GM12873 (cell line): ENCODE results near the gene CYTH3.

Experiments used
- TF ChIP-seq, protein P1 (sequence below): IDR thresholded peaks from 2 replicates; pipeline ENCODE4 v1.5.1; 2012; ENCODE audit warnings: low read depth, mild to moderate bottlenecking, moderate library complexity, low read length, control low read depth; ENCODE audit not compliant: insufficient read depth; ENCODE audit errors: missing control alignments

CYTH3 gene

DNA sequence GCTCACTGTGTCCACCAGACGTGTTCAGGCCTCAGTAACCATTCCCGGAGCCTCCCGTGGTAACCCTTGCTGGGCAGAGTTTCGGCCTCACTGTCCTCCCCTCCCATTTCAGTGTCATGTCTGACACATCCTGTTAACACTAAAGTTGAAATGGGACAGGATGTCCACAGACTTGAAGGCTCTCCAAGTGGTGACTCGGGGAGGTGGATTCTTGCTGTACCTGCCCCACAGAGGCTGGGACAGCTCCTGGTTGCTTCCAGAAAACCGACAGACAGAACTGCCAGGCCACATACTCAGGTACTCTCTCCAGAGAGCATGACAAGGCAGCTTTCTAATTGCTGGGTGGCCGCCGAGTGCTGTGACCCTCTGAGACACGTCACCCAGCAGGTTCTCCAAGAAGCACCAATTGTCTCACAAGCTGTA, 17.9 kb upstream of the CYTH3 start:
- TF ChIP-seq, protein P1, sequence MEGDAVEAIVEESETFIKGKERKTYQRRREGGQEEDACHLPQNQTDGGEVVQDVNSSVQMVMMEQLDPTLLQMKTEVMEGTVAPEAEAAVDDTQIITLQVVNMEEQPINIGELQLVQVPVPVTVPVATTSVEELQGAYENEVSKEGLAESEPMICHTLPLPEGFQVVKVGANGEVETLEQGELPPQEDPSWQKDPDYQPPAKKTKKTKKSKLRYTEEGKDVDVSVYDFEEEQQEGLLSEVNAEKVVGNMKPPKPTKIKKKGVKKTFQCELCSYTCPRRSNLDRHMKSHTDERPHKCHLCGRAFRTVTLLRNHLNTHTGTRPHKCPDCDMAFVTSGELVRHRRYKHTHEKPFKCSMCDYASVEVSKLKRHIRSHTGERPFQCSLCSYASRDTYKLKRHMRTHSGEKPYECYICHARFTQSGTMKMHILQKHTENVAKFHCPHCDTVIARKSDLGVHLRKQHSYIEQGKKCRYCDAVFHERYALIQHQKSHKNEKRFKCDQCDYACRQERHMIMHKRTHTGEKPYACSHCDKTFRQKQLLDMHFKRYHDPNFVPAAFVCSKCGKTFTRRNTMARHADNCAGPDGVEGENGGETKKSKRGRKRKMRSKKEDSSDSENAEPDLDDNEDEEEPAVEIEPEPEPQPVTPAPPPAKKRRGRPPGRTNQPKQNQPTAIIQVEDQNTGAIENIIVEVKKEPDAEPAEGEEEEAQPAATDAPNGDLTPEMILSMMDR = no peak

DNA sequence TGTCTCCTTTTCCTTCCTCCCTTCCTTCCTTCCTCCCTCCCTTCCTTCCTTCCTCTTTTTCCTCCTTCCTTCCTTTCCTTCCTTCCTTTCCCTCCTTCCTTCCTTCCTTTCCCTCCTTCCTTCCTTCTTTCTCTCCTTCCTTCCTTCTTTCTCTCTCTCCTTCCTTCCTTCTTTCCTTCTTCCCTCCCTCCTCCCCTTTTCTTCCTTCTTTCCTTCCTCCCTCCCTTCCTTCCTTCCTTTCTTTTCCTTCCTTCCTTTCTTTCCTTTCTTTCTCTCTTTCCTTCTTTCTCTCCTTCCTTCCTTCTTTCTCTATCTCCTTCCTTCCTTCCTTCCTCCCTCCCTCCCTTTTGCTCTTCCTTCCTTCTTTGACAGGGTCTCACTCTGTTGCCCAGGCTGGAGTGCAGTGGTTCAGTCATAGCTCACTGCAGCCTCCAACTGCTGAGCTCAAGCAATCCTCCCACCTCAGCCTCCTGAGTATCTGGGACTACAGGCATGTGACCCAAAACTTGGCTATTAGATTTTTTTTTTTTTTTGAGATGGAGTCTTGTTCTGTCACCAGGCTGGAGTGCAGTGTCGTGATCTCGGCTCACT, 15.9 kb upstream of the CYTH3 start:
- TF ChIP-seq, protein P1 = no peak

DNA sequence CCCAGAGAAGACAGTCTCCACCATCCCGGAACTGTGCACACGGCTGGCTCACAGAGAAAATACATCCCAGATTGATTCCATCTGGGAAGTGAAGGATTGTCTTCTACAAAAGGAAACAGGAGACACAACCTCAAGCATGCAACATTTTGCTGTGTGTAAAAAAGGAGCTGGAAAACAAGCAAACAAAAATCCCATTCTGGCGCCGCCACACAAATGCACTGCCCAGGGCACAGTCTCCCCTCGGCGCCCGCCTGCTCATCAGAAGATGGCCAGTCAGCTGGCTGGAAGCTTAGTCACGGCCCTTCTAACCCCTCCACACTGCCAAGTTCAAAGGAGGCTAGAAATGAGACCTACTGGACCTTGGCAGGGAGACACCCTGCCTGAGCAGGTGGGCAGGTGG, 14.1 kb upstream of the CYTH3 start:
- TF ChIP-seq, protein P1 = no peak

DNA sequence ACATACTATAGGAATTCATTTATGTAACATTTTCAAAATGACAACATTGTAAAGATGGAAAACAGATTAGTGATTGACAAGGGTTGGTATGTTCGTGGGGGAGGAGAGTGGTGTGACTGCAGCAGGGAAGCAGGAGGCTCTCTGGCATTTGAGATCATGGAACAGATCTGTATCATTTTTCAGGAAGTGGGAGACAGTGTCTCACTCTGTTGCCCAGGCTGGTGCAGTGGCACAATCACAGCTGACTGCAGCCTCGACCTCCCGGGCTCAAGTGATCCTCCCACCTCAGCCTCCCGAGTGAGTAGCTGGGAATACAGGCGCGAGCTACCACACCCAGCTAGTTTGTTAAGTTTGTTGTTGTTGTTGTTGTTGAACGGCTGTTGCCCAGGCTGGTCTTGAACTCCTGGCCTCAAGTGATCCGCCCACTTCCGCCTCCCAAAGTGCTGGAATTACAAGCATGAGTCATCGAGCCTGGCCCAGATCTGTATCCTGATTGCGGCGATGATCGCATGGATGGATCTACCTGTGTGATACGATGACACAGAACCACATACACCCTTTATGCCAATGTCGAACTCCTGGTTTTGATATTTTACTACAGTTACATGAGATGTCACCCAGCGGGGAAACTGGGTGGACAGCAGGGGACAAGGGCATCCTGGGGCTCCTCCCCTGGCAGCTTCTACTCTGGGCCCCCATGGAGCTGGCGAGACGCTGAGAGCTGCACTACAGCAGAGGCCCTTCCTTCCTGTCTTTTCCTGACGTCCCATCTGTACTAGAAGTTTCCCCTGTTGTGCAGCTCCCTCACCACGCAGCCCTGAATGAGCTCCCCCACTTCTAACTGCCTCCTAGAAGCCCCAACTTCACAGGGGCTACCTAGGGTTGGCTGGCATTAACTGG, 12.3 kb upstream of the CYTH3 start:
- TF ChIP-seq, protein P1 = no peak

DNA sequence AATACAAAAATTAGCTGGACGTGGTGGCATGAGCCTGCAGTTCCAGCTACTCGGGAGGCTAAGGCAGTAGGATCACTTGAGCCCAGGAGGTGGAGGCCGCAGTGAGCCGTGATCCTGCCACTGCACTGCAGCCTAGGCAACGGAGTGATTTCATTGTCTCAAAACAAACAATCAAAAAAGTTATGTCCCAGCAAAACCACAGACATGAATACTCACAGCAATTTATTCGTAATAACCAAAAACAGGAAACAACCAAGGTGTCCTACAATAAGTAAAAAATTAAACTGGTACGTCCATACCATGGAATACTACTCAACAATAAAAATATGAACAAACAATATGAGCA, 11.6 kb upstream of the CYTH3 start:
- TF ChIP-seq, protein P1 = no peak

- TF ChIP-seq, protein P1 = no peak
Observed at GRCh38 chr7:6279937-6280336, 7.5 kb upstream of the CYTH3 start.

GRCh38 chr7:6279341-6279740, 6.9 kb upstream of the CYTH3 start:
- TF ChIP-seq, protein P1 = no peak
